Fibroblast of mammary gland (primary cell): ENCODE measurements around the gene CNEP1R1.

Experiments used
- DNase-seq: peaks from one replicate; pipeline ENCODE4 v3.0.0-alpha.2; 2010; ENCODE audit warnings: low read depth
- H3K4me3 ChIP-seq: 2 replicates; pipeline ENCODE4 v1.5.1; 2011; ENCODE audit warnings: low read depth, mild to moderate bottlenecking, low read length, moderate library complexity; ENCODE audit not compliant: control insufficient read depth
- CTCF ChIP-seq: conservative IDR thresholded peaks from 2 replicates; pipeline ENCODE4 v1.5.1; 2011; ENCODE audit warnings: low read depth, low read length, inconsistent platforms; ENCODE audit not compliant: control insufficient read depth, insufficient read depth

Gene CNEP1R1

DNA sequence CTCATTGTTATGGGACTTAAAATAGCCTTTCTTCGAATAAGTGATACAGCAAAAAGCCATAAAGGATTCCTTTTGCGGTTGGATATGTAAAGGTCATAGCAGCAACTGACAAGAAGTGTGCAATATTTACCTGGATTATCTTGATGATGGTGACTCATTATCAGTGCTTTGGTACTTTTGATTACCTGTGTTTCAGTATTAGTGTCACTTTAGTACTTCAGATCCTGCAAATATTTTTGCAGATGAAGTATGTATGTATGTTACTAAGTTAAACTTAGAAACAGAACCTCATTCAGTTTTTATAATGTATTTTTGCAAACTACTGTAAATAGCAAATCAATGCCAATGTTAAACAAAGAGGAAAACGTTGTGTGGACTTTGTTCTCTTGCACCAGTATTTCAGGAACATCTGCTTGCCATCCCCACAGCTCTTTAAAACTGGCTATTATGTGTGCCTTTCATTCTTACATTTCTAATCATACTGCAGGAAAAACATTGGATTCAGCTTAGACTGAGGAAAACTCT, 10.5 kb downstream of the CNEP1R1 start:
- no peak for TF ChIP-seq CTCF
- no peak overlapping the region for H3K4me3 ChIP-seq
- DNase-seq, result no peak

DNA sequence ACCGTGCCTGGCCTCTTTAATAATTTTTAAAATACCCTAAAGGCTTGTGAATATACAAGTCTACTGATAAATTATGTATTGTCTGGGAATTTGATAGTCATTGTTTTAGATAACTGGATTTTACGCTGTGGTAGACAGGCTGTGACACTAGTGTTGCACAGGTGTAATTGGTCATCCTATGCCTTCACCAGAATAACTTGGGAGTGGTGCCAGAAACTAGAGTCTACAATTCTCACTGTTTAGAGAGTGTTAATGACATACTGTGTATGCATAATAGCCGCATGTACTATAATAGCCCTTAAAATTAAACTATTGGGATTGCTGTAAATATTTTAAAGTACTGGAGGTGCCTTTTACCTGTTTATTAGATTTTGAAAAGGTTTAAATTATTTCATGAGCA, 11.4 kb downstream of the CNEP1R1 start:
- H3K4me3 ChIP-seq, result no peak overlapping the region
- TF ChIP-seq CTCF, result no peak
- no peak for DNase-seq

DNA sequence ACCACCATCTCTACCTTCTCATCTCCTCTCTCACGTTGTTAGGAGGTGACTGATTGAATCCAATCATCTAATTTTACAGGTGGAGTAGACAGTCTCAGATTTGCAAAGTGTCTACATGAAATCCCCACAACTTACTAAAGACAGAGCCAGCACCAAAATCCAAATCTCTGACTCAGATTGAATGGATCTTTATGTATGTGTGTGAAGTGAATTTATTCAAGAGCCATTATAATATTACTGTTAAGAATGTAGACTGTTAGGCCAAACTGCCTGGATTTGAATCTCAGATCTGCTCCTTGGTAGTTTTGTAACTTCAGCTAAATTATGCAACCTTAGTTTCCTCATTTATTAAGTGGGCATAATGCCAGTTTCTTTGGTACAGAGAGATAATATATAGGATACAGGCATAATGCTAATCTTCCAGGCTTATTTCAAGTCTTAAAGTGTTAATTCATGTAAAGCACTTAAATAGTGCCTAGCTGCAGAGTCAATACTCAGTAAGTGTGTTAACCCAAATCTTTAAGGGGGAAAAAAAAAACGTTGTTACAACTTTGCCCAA, 12.7 kb downstream of the CNEP1R1 start:
- no peak for TF ChIP-seq CTCF
- H3K4me3 ChIP-seq, result no peak overlapping the region
- peak; percentile 19 for DNase-seq

GRCh38 chr16:50038286-50038685, 13.3 kb downstream of the CNEP1R1 start:
- no peak for DNase-seq
- H3K4me3 ChIP-seq, result no peak overlapping the region
- no peak for TF ChIP-seq CTCF

DNA sequence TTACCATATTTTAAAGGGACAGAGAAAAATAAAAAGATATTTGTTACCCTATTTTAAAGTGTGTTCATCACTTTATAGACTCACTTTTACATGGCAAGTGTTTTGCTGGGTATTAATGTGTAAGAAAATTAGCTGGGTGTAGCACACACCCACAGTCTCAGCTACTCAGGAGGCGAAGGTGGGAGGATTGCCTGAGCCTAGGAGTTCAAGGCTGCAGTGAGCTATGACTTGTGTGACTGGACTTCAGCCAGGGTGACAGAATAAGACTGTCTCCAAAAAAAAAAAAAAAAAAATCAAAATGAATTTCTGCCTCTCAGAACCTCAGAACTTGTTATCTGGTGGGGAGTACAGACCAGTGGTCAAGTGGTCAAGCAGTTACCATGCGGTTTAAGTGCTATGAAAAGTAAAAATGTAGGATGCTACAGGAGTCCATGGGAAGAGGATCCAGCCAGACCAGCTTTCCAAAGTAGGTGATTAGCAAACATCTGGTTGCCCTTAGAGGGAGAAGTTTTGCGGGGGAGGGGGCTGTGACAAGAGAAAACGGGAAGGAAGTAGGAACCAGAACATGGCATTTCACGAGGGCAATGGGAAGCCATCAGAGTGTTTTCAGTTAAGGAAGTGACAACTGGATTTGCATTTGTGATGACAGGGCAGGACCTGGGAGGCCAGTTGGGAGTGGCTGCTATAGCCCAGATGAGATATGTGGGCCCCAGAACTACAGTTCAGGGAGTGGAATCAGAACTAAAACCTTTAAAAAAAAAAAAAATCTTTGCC, 13.9 kb downstream of the CNEP1R1 start:
- H3K4me3 ChIP-seq, result no peak overlapping the region
- no peak for DNase-seq
- no peak for TF ChIP-seq CTCF

DNA sequence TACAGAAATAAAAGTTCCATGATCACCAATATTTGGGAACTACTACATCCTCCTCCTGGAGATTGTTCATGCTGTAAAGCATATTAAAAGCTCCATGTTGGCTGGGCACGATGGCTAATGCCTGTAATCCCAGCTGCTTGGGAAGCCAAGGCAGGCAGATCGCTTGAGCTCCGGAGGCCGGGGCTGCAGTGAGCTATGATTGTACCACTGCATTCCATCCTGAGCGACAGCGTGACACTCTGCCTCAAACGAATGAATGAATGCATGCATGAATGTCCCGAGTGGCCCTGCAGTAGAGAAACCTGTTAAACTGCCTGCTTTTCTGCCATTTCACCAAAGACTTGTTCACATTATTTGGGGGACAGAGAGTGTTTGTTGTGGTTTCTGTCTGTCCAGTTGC, 15.0 kb downstream of the CNEP1R1 start:
- no peak for TF ChIP-seq CTCF
- DNase-seq, result no peak
- H3K4me3 ChIP-seq, result no peak overlapping the region
